HG03175 (cell line): ENCODE data around the gene PKDREJ.

Experiments
- ATAC-seq: cut with Tn5 transposase; IDR thresholded peaks from one replicate; pipeline ENCODE4 v1.9.1; 2021; ENCODE audit warnings: mild to moderate bottlenecking, moderate library complexity; ENCODE audit not compliant: unreplicated experiment

Gene PKDREJ

GRCh38 chr22:46240073-46240472 lies 23.1 kb downstream of the PKDREJ start:
- no peak for ATAC-seq

- ATAC-seq, result no peak
These were observed 23.7 kb downstream of the PKDREJ start for GRCh38 chr22:46239261-46240048.

GRCh38 chr22:46238541-46238940 lies 24.6 kb downstream of the PKDREJ start:
- ATAC-seq, result no peak

- no peak for ATAC-seq
These were observed 25.6 kb downstream of the PKDREJ start for GRCh38 chr22:46237453-46238124.

GRCh38 chr22:46234969-46235368 lies 28.2 kb downstream of the PKDREJ start:
- ATAC-seq, result no peak

GRCh38 chr22:46233231-46233630 lies 29.9 kb downstream of the PKDREJ start:
- no peak for ATAC-seq

GRCh38 chr22:46230262-46230901 lies 32.8 kb downstream of the PKDREJ start:
- no peak for ATAC-seq

- ATAC-seq, result no peak
These were observed 33.4 kb downstream of the PKDREJ start for GRCh38 chr22:46229701-46230100.

GRCh38 chr22:46226577-46226976 lies 36.6 kb downstream of the PKDREJ start:
- no peak for ATAC-seq

GRCh38 chr22:46225631-46226030 lies 37.5 kb downstream of the PKDREJ start:
- no peak for ATAC-seq

- no peak for ATAC-seq
These were observed 38.2 kb downstream of the PKDREJ start for GRCh38 chr22:46224898-46225290.

GRCh38 chr22:46224044-46224897 lies 38.9 kb downstream of the PKDREJ start:
- no peak for ATAC-seq

GRCh38 chr22:46220921-46221320 lies 42.2 kb downstream of the PKDREJ start:
- no peak for ATAC-seq

- ATAC-seq, result no peak
These were observed 43.5 kb downstream of the PKDREJ start for GRCh38 chr22:46219636-46220035.

- ATAC-seq, result no peak
These were observed 48.5 kb downstream of the PKDREJ start for GRCh38 chr22:46214616-46215015.

- ATAC-seq, result no peak
These were observed 49.0 kb downstream of the PKDREJ start for GRCh38 chr22:46214149-46214548.

GRCh38 chr22:46213052-46213451 lies 50.1 kb downstream of the PKDREJ start:
- no peak for ATAC-seq

- no peak for ATAC-seq
These were observed 50.9 kb downstream of the PKDREJ start for GRCh38 chr22:46212195-46212594.

- no peak for ATAC-seq
These were observed 53.9 kb downstream of the PKDREJ start for GRCh38 chr22:46209262-46209661.
